NCI-H1105 treated with DMSO at 0.1 percent for 48 hours (cell line): ENCODE measurements around the gene CGN.

Experiments used
- DNase-seq: peaks from one replicate; lab custom pipeline; 2025; lab: John Stamatoyannopoulos, UW

CGN gene

GRCh38 chr1:151547900-151548230 is 36.7 kb downstream of the CGN start:
- DNase-seq, result no peak

DNA sequence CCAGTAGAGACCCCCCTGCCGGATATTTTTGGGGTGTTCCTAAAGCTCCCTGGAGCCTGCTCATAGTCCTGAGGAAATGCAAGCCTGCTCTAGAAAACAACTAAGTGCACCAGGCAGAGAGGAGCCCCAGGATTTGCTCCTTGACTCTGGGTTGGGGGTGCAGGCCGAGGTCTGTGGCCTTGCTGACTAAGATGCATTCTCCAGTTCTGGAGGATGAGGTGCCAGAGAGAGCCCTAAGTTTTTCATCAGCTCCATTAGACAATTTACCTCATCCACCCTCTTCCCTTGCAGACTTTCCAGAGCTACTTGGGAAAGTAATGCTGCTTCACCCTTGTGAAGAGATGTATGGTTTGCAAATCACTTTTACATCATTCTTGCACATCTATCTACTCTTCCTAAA is 38.0 kb downstream of the CGN start:
- DNase-seq, result no peak

DNA sequence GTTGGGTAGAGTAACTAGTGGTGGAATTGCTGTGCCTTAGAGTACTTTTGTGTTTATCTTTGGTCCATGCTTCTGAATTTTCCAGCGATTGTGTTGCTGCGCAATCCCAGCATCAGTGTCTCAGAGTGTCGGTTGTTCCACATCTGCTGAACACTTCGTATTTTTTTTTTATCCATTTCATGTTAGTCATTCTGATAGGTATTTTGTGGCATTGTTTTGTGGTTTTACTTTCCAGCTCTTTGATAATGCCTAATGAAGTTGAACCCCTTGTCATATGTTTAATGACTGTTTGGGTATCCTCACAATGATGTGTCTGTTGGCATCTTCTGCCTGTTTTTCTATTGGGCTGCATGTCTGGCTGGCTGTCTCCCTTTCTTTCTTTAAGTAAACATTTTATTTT is 42.5 kb downstream of the CGN start:
- no peak for DNase-seq

GRCh38 chr1:151556052-151556451 is 44.9 kb downstream of the CGN start:
- no peak for DNase-seq

- DNase-seq, result no peak
Observed at GRCh38 chr1:151562661-151563060, 51.5 kb downstream of the CGN start.

- no peak for DNase-seq
Observed at GRCh38 chr1:151563376-151563775, 52.2 kb downstream of the CGN start.

GRCh38 chr1:151565502-151566189 is 54.5 kb downstream of the CGN start:
- DNase-seq, result no peak

GRCh38 chr1:151568626-151569088 is 57.5 kb downstream of the CGN start:
- no peak for DNase-seq

DNA sequence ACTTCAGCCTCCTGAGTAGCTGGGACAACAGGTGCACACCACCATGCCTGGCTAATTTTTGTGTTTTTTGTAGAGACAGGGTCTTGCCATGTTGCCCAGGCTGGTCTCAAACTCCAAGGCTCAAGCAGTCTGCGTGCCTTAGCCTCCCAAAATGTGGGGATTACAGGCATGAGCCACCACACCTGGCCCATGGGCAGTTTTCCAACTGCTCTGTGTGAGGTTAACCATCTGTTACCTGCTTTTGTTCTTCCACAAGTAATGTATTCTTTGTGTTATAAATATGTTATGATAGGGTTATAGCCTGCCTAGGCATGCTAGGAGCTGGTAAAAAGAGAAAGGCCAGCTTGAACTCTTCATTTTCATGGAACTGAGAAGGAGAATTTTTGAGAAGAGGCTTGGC is 59.6 kb downstream of the CGN start:
- peak; percentile 89 for DNase-seq

GRCh38 chr1:151574575-151575529 is 63.7 kb downstream of the CGN start:
- DNase-seq, result no peak

DNA sequence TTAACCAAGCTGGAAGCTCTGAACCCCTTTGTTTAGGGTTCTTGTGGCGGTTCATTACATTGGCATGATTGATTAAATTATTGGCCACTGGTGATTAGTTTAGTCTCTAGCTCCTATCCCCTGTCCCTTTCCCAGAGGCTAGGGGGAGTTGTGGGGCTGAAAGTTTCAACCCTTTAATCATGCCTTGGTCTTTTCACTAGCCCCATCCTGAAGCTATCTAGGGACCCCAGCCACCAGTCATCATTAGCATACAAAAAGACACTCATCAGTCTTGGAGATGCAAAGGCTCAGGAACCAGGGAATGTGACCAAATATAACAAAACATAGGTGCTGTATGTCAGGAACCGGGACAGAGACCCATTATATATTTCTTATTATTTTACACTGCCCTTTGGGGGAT is 66.0 kb downstream of the CGN start:
- no peak for DNase-seq

DNA sequence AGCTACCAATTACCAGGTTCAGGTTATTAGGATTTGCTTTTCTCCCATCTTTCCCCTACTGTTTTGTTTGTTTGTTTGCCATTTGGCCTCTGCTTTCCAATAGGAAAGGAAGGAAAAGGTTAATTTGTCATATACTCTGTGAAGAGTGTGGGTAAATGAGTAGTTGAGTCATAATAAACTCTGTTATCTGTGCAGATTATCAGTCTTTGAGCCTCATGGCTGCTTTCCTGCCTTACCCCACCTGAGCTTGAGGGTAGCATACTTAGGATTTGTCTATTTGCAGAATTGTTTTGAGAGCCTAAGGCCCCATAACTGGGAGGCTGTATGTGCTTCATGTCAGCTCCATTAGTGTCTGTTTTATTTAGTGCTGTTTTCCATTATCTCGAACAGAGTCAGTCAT is 67.8 kb downstream of the CGN start:
- DNase-seq, result no peak

DNA sequence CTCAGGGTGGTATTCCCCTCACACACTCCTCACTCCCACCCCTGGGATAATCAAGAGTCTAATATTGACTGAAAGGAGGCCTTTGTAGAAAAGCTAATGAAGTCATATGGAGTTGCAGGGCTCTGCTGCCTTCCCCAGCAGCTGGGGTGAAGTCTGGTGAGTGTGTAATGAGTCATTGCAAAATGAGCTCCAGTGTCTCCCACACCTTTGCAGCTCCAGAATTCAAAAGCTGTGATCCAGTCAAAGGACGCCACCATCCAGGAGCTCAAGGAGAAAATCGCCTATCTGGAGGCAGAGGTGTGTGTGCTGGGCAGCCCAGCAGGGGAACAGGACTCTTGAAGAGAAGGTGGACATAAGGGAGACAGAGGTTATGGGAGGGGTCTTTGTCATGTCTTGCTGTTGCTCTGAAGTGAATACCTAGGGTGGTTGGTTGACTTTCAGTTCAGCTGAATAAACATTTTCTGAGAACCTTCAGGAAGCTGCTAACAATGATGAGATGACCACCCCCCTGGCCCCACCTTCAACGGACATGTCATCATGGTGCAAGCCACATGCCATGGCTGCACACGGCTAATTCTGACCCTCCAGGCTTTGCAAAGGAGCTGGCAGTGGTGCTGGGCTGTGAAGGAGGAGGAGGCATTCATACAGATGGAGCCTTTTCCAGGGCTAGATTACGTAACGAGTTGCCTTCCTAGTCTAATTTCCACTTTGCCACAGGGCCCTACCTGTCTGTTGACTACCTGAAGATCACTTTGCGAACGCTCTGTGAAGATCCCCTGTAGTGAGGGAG is 68.4 kb downstream of the CGN start:
- DNase-seq, result no peak

DNA sequence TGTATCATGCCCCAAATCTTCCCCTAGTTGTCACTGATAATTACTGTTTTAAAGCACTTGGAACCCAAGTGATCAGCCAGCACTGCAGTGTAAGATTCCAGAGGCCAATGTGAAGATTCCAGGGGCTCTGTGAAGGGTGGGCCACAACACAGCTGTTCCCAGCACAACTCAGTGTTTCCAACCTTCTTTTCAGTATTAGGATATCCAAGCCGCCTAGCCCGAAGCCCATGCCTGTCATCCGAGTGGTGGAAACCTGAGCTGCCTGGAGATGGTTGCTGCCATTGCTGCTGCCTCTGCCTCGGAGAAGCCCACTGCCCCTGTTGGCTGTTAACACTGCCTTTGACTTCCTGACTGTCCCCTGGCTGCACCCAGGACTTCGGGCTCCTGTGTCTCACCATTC is 70.3 kb downstream of the CGN start:
- DNase-seq, result no peak

DNA sequence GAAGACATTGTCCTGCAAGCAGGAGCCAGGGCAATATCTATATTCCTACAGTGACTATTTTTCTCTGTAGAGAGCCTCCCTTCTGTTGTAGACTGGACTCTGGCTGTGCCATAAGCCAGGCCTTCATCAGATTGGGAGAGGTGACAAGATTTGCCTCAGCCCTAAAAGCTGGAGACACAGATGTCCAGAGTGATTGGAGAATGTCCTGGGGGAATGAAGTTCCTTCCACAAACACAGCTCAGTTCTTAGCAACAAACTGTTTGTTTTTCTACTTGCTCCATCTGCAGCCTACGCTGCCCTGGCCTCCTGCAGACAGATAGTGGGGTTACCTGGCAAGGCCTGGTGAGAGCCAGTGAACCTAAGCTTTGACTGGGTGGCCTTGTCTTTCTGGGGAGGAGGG is 70.7 kb downstream of the CGN start:
- no peak for DNase-seq

GRCh38 chr1:151583796-151584195 is 72.6 kb downstream of the CGN start:
- no peak for DNase-seq

DNA sequence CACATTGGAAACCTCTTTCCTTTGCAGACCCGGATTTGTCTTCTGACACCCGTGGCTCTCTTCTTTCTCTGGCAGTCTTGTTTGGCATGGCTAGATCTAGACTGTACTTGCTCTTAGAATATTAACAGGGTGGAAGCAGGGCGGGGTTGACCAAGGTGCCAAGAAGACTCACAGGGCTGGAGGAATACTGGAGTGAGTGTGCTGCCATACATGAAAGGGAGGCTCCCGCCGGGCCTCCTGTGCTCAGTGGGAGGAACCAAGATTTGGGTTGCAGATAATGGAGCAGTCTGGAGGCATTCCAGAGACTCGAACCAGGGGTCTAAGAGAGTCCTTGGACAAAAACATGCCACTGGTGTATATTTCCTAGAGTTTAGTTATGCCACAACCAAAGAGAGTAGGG is 73.1 kb downstream of the CGN start:
- DNase-seq, result no peak

- DNase-seq, result no peak
Observed at GRCh38 chr1:151584780-151585179, 73.6 kb downstream of the CGN start.

GRCh38 chr1:151585622-151586021 is 74.4 kb downstream of the CGN start:
- DNase-seq, result no peak
